ENCODE data around the gene ALK. TPM values are rescaled to one million over a fixed set of nuclear protein-coding genes. Genes with fewer than 3 reads are reported as not detected.

ALK gene
- total RNA-seq, 4 donors from 2014 or later: 0.06 to 4.1 TPM; not detected in 2

DNA sequence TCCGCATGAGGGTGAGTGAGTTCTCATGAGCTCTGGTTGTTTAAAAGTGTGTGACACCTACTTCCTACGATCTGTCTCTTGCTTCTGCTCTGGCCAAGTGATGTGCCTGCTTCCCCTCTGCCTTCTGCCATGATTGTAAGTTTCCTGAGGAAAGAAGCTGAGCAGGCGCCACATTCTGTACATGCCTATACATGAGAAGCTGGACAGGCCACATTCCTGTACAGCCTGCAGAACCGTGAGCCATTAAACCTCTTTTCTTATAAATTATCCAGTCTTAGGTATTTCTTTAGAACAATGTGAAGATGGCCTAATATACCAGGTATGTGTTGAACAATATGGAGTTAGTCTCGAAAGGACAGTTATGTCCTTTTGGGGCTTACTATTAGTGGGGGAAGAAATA is 281.0 kb downstream of the ALK start:
- no peak for TF ChIP-seq POLR2A (IDR thresholded peaks at IDR 0.05)
- TF ChIP-seq, protein P1, sequence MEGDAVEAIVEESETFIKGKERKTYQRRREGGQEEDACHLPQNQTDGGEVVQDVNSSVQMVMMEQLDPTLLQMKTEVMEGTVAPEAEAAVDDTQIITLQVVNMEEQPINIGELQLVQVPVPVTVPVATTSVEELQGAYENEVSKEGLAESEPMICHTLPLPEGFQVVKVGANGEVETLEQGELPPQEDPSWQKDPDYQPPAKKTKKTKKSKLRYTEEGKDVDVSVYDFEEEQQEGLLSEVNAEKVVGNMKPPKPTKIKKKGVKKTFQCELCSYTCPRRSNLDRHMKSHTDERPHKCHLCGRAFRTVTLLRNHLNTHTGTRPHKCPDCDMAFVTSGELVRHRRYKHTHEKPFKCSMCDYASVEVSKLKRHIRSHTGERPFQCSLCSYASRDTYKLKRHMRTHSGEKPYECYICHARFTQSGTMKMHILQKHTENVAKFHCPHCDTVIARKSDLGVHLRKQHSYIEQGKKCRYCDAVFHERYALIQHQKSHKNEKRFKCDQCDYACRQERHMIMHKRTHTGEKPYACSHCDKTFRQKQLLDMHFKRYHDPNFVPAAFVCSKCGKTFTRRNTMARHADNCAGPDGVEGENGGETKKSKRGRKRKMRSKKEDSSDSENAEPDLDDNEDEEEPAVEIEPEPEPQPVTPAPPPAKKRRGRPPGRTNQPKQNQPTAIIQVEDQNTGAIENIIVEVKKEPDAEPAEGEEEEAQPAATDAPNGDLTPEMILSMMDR (IDR thresholded peaks at IDR 0.05): no peak
- no peaks in the 10 kb centered on the region for H3K36me3 ChIP-seq
- H3K4me1 ChIP-seq: no peaks in the 10 kb centered on the region
- H3K27ac ChIP-seq: no peak overlapping the region
- no peak for DNase-seq
- intact Hi-C loops (cut with DNase I; ENCODE audit: low total_unique reads): no loop called here
- no peaks in the 10 kb centered on the region for H3K9me3 ChIP-seq
- H3K4me3 ChIP-seq: no peak overlapping the region
- H3K27me3 ChIP-seq: no peaks in the 10 kb centered on the region

DNA sequence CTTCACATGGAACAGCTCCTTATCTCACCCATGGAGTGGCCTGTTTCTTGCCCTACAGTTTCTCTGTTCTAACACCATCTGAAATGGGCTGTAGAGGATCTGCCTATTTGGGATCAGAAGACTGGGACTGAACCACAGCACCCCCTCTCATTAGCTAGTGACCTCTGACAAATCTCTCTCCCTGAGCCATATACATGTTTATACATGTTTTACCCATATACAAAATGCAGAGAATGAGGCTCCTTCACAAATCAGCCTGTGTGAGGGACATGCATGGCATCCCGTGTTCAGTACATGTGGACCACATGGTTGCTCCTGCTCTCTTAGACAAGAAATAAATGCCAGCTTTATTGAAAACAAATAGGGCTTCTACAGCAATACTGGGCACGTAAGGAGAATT is 282.7 kb downstream of the ALK start:
- no peaks in the 10 kb centered on the region for H3K36me3 ChIP-seq
- H3K27ac ChIP-seq: no peak overlapping the region
- intact Hi-C loops (cut with DNase I; ENCODE audit: low total_unique reads): no loop called here
- H3K4me3 ChIP-seq: no peak overlapping the region
- DNase-seq: no peak
- TF ChIP-seq POLR2A (IDR thresholded peaks at IDR 0.05): no peak
- TF ChIP-seq, protein P1 (IDR thresholded peaks at IDR 0.05): no peak
- no peaks in the 10 kb centered on the region for H3K4me1 ChIP-seq
- H3K9me3 ChIP-seq: no peaks in the 10 kb centered on the region
- no peaks in the 10 kb centered on the region for H3K27me3 ChIP-seq

DNA sequence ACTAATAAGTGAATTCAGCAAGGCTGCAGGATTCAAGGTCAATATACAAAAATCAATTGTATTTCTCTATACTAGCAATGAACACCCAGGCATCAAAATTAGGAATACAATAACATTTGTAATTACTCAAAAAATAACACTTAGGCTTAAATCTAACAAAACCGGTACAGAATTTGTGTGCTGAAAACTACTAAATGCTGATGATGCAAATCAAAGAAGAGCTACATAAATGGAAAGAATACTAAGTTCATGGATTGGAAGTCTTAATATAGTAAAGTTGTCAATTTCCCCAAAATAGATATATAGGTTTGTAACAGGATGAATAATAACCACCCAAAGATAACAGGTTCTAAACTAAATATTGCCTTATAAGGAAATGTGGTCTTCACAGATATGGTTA is 286.5 kb downstream of the ALK start:
- TF ChIP-seq, protein P1 (IDR thresholded peaks at IDR 0.05): no peak
- no peak for TF ChIP-seq POLR2A (IDR thresholded peaks at IDR 0.05)
- no peak for DNase-seq
- Histone ChIP-seq H3K27ac (no peak overlapping the region), H3K4me1 (no peaks in the 10 kb centered on the region), H3K4me3 (no peak overlapping the region), H3K9me3 (no peaks in the 10 kb centered on the region), H3K27me3 (no peaks in the 10 kb centered on the region), H3K36me3 (no peaks in the 10 kb centered on the region)
- intact Hi-C loops (cut with DNase I; ENCODE audit: low total_unique reads): no loop called here

DNA sequence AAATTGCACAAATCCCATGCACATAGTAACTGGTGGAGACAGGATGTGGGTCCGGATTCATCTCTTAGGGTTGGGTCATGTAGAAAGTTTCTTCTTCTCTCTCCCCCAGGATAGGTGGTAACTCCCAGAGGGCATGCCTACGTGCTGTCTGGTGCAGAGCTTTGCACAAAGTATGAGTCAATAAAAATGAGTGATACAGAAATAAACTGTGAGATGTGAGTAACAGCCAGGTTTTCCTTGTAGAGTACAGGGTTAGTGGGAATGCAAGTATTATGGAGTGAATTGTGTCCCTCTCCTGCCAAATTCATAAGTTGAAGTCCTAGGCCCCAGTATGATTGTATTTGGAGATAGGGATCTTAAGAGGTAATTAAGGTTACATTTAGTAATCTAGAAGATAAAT is 289.4 kb downstream of the ALK start:
- no peak for DNase-seq
- intact Hi-C loops (cut with DNase I; ENCODE audit: low total_unique reads): no loop called here
- H3K4me1 ChIP-seq: peaks cover 0 to 4% of the 10 kb centered on the region in 2 donors
- H3K9me3 ChIP-seq: no peaks in the 10 kb centered on the region
- H3K36me3 ChIP-seq: no peaks in the 10 kb centered on the region
- H3K4me3 ChIP-seq: no peak overlapping the region
- H3K27me3 ChIP-seq: no peaks in the 10 kb centered on the region
- H3K27ac ChIP-seq: no peak overlapping the region
- TF ChIP-seq, protein P1 (IDR thresholded peaks at IDR 0.05): no peak
- no peak for TF ChIP-seq POLR2A (IDR thresholded peaks at IDR 0.05)

DNA sequence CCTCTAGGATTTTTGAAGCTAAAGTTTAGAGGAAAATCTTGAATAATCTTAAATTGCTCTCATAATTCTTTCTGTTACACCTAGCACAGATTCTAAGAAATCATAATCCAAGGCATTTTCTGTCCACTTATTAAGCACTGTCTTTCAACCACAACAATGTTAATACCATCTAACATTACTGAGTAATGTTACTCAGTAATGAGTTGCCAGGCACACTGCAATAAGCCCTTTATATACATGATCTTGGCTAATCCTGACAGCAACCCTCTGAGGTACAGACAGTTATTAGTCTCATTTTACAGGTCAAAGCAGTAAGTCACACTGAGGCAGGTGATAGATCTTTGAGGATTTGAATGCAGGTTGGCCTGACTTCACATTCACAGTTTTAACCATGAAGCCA is 291.9 kb downstream of the ALK start:
- Histone ChIP-seq H3K27me3 (no peaks in the 10 kb centered on the region), H3K9me3 (no peaks in the 10 kb centered on the region), H3K27ac (no peak overlapping the region), H3K4me3 (no peak overlapping the region), H3K4me1 (peaks cover 0 to 4% of the 10 kb centered on the region in 2 donors), H3K36me3 (no peaks in the 10 kb centered on the region)
- DNase-seq: no peak
- TF ChIP-seq, protein P1 (IDR thresholded peaks at IDR 0.05): no peak
- TF ChIP-seq POLR2A (IDR thresholded peaks at IDR 0.05): no peak
- intact Hi-C loops (cut with DNase I; ENCODE audit: low total_unique reads): no loop called here
